GM18502 (cell line): Measurements from ENCODE around the gene FAM72B.
"Not testable (repeated sequence)": the region's sequence is repeated elsewhere in the genome, so short reads cannot be mapped to it uniquely, and the experiment has no call there.

Source experiments
- ATAC-seq: cut with Tn5 transposase; IDR thresholded peaks from one replicate; pipeline ENCODE4 v1.9.1; 2021; ENCODE audit warnings: mild to moderate bottlenecking; ENCODE audit not compliant: unreplicated experiment, poor library complexity

The FAM72B gene

DNA sequence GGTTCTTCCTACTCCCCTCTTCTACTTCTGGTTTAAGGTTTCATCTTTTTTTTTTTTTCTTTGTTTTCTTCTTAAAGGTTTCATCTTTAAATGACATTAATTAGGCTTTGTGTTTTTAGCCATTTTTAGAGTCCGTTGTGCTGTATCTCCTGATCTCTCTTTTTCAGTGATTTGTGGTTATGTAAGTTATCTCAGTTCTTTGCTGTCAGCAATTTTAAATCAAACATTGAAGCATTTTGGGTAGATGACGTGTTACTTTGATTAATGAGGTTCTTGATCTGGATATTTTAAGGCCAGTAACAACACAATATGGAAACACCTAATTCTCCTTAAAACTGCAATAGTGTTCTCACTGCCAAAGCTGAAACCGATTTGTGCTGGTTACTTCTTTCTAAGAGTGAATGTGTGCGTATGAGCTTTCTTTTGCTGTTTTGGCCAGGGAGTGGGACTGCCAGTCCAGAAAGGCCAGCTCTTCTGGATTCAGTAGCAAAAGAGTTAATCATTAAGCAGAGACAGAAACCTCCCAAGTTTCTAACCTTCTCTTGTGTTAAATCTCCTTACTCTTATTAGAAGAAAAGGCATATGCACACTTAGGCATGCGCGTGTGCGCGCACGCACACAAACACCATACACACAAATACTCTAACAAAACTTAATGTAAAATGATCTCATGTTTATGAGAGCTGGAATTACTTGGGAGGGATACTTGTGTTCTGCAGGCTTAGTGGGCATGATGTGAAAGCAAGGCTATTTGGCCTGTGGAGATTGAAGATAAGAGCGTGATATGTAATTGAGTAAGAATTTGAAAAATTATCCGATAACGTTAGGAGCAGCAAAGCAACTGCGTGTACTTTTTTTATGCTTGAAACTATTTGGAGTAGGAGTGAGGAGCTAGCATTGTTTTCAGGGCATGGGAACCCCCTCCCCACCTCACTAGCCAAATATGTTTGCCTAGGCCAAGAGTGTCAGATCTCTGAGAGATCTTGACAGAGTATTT lies 17.1 kb upstream of the FAM72B start:
- ATAC-seq, result not testable (repeated sequence)

DNA sequence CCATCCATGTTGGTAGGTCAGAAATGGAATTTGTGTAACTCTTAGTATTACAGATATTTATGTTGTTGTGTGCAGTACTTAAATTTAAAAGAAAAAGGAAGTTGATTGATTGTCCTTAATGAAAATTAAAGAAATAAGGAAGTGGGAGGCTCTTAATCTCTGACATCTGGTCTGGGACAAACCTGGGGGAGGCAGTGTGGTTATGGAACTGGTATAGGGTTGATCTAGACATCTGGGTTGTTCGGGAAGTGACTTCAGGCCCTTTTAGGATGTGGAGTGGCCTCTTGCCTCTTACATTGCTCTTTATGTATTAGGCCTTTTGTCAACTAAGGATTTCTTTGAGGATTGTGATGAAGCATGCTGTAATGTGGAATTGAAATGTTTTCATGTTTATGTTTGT lies 16.1 kb upstream of the FAM72B start:
- ATAC-seq, result not testable (repeated sequence)

DNA sequence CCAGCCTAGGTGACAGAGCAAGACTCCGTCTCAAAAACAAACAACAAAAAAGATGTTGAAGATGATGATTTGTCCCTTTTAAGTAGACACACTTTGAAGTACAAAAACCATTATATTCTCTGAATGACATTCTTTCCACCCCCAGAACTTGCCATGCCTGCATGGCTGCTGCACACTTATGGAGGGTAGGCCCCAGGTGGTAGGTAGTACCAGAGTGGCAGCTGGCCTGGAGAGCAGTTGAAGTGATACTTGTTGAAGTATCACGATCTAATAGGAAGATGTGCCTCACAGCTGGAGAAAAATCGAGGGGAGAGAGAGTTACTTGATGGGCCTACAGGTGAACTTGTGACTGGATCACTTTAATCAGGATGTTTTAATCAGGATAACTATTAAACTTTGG lies 15.6 kb upstream of the FAM72B start:
- not testable (repeated sequence) for ATAC-seq

DNA sequence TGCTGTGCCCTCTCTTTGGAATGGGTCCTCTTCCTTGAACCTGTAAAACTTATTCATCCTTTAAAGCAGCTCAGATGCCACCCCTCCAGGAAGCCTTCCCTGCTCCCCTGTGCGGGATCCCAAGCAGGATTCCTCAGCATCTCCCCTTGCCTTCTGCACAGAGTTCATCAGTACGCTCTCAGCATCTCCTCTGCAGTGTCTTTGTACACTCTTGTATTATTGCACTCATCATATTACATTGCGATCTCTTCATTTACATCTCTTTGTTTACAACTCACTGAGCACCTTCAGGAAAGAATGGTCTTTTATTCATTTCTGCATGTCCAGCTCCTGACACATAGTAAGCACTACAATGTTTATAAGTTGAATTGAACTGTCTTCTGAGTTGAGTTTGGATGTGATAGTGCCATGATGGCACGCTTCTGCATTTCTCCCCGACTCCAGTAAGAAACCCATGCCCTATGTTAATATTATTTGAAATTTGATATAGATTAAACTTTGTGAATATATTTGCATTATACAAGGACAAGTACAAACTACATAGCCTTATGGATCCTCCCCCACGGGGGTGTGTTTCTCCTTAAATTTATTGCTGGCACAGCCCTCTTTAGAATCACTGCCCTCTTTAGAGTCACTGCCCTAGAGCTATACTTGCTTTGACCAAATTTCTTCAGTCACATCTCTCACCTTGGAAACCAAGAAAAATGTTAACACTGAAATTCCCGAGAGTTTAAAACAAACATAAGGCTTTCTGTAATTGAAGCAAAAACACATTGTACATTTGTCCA lies 13.1 kb upstream of the FAM72B start:
- not testable (repeated sequence) for ATAC-seq

DNA sequence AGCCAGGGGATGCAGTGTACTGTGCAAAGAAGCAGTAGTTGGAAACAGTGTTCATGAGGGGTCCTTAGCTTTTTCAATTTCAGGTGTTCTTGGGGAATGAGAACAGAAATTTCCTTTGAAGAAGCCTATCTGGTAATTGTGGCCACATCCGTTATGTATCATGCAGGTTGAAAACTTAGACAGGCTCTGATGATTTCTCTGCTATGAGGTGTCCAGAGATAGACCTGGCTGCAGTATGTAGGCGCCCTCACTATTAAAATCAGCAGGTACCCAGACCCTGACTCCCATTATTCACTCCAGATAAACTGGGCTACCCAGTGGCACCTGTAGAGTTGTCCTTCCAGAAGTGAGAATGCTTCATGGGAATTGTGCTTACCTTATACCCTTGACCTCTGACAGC lies 8.4 kb upstream of the FAM72B start:
- not testable (repeated sequence) for ATAC-seq

DNA sequence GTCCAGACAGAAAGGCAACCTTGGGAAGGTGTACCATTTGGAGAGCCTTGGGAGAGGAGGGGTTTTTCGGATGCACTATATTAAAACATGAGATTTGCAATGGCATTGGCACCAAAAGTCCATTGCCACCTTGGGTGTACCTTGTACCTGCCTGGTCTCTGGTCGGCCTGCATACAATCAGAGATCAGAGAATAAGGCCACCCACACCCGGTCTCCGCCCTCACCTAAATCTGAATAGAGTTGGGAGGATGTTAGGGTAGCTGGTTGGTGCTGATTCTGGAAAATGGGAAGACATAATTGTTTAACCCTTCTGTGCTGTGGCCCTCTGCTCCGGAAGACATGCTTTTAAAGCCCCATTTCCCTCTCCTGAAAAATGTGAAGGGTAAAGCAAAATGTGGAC lies 3.8 kb upstream of the FAM72B start:
- ATAC-seq, result not testable (repeated sequence)

DNA sequence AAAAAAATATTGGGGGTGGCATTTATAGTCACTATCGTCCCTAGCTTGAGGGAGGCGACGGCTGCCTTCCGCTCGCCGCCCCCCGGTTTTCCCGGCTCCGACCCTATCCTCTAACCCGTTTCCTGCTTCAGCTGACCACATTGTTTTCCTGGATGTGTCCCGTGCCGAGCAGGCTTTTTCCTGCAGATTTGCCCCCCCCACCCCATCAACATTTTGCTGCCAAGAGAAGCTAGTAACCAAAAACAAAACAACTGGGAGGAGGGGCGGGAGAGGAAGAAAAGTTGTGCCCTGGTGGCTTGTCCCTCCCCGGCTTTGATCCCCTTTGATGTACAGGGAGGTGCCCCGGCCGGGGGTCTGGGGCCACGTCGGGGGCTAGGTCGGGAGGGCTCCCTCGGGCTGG lies 2.1 kb upstream of the FAM72B start:
- ATAC-seq, result not testable (repeated sequence)

DNA sequence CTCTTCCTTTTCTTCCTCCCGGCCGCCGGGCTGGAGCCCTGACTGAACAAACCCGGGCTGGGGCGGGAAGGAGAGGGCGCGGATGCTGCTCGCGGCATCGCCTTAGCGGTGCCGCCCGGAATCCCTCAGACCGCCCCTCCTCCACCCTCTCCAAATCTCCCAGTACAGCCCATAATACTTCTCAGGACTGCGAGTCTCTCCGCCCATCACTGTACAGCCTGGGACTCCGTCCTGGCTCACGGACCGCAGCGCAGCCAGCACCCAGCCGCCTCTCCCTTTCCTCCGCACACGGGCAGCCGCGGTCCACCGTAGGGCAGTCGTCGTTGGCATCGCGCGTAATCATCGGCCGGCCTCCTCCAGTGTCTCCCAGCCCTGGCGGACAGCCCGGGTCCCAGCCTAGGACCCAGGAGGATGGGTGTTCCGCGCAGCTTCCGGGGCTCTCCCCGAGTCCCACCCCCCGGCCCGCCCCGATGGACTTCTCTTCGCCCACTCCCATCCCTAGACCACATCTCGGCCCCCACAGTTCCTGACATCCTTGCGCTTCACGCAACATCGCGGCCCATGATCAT lies 1.1 kb upstream of the FAM72B start:
- peak; percentile 3 for ATAC-seq

DNA sequence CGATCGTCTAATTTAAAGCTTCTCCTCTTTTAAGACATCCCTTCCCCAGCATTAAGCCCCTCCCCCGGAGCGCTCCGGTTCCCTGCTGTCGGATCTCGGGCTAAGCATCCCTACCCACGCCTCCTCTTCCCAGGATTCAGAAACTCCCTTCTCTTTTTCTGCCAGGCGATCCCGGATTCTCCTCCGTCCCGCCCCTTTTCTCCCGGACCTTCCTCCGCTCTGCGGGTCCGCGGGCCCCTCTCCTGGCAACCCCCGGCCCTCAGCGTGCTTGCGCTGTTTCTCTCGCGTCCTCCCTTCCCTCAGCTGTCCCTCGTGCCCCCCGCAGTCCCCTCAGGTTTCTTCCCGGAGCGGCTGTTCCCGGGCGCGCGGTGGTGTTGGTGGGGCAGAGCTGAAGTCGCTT lies 273 bp downstream of the FAM72B start:
- not testable (repeated sequence) for ATAC-seq

DNA sequence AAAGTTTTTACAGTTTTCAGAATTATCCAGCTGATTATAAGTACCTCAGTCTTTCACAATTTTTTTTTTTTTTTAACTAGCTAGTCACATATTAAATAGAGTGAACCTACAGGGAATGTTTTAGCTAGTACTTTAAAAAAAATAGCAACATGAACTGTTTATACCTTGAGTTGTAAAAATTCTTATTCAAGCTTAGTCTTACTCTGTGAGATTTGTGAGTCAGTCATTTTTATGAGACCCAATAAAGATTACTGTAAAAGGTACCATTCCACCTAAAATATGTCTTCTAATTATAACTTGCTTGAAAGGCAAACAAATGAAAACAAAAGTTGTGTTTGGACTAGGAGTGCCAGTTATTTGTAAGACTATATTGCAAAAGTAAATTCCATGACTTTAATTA lies 5.9 kb downstream of the FAM72B start:
- not testable (repeated sequence) for ATAC-seq

DNA sequence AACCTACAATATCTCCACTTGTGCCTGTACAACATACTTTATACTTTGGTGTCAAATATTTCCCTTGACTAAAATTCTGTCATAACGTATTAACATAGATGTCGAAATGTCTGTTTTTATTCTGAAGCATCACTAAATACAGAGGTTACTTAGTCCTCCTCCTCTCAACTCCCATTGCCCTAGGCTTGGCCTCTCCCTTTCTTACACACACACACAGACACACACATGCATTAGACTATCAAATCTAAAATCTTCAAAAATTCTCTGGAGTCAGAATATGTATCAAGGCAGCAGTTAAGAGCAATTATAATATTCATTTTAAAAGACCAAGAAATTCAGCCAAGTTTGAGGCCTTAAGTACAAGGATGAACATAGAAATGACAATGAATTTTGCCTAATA lies 7.5 kb downstream of the FAM72B start:
- not testable (repeated sequence) for ATAC-seq

DNA sequence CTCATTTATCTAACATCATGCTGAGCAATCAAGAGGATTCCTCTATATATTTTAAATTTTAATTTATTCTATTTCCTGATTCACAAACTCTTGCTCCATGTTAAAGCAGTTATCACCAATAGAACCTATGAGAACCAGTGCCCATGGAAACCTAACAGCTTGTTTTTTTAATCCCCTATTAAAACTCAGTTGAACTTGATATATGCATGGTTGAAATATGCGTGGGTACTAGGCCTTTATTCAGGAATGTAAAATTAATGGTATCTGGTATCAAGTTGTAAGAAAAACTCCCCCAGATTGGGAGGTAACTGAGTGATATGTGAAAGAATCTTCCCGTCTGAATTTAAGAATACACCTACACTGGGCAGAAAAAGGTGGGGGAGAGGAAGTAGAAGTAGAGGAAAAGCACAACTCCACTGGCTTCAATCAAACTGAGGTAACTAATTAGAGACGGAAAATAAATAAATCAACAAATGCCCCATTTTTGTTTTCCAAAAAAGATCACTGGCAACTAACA lies 15.9 kb downstream of the FAM72B start:
- ATAC-seq, result not testable (repeated sequence)

DNA sequence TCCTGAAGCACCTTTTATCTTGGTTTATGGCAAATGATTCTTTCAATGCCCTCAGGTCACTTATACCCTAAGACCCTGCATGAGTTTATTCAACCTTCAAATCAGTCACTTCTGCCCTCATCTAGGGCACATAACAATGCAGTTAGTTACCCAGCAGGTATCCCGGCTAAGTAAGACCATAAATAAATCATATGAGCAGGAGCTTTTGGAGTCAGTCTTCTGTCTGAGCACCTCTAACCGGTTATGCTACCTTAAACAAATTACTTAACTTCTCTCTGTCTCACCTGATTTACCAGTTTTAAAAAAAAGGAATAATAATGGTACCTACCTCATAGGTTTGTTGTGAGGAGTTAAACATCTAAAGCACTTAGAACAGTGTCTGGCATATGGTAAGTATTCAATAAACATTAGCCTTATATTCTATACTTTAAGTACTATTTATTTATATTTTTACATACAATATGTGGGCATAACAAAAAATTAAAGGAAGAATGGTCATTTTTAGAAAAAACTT lies 16.9 kb downstream of the FAM72B start:
- not testable (repeated sequence) for ATAC-seq

DNA sequence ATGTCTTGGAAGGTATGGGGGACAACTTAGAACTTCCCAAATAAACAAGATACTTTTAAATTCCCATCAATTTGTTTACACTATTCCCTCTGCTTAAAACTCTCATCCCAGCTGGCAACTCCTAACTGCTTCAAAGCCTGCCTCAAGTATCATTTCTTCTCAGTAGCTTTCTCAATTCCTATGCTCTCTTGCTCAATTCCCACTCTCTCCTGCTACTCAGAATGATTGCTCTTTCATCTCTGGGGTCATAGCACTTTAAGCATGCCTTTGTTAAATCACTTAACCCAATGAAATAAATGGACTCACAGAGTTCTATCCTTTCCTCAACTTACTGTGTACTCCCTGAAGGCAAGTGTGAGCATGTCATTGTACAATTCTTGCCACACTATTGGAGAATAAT lies 18.8 kb downstream of the FAM72B start:
- not testable (repeated sequence) for ATAC-seq

DNA sequence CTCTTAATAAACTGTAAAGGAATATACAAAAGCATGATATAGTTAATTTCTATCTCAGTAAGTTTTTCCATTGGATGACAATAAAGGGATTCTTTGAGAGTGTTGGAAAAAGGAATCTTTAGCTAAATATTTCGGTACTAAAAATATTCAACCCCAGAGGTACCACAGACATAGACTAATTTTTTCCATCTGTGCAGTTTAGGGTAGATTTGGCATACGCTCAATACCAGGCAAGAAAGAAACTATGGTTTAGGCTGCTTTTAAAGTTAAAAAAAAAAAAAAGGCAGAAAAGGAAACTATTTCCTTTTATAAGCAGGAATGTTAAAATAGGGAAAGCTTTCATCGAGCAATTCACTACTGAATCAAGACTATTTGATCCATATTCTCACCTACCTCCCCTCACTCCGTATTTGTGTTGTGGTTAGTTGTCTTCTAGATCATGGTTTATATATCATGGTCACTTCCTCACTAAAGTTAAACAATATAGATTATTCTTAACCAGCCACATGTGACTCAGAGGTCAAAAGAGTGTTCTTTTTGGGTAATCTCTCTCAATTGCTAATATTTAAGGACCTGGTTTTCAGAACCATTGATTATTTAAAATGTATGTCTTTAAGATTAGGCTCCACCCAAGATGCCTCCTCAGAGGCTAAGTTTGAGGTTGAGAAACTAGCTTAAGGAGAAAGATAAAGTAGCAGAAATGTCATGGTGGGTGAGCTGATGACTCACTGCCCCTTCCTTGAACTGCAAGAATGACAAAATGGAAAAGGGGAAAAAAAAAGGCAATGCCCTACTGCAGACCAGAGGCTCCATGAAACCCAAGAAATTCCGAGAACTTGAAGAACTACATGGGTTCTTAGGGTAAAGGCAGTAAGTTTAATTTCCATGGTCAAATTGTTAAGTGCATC lies 20.0 kb downstream of the FAM72B start:
- ATAC-seq, result not testable (repeated sequence)

DNA sequence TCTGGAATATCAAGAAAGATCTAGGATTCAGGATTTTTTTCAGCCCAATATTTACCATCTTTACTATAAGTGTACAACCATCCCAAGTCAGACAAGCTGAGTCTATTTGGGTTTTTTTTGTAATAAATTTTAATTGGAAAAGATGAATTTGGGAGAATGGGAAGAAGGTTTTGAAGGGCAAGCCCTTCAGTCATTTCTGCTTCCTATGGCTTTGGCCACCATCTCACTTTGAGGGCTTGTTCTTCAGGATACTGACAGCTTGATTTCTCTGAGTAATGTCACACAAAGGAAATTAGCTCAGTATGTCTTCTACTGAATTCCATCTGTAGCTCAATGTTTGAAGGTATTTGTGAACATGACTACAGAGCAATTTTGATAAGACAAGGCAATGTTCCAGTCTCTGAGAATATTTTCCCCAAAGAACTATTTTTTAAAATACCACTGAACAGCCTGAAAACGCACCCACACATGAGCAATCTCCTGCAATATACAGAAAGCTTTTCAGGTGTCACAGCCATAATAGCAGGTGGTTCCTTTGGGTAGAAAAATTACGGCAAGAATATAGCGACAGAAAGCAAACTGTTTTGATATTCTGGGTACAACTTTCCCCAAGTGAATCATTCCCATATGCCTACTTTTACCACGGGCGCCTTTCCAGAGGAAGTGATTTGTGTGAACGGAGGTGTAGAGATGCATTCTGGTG lies 22.8 kb downstream of the FAM72B start:
- ATAC-seq, result not testable (repeated sequence)

DNA sequence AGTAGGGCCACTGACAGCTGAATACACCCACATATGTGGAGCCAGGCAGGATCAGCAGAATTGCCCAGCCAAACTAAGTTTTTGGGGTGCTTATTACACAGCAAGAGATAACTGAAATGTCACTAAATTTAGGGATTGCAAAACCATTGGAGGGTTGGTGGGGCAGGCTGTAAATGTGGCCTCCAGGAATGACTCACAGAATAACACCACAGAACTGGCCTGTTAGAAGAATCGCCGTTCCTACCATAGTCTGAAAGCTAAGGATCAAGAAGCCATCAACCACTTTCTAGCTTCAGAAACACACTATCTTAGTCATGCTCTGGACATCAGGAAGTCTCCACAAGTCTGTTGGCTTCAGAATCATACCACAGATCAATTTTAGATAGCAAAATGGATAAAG lies 24.0 kb downstream of the FAM72B start:
- not testable (repeated sequence) for ATAC-seq

DNA sequence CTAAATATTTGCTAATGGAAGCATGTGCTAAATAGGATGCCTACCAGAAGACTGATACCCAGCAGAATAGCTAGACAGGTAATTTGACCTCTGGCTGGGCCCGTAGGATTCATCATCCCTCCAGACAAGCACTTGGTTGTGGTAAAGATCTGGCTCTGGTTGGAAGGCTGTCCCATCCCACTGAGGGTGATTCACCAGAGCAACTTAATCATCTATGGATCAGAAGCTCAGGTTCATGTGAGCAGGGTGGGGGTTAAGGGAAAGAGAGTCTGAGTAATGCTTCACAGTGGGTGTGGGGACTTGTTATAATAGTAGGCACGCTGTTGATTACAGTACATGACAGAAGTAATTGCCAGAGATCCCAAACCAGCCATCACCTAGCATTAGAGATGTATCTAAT lies 26.5 kb downstream of the FAM72B start:
- not testable (repeated sequence) for ATAC-seq
